ENCODE results near the gene SMARCD2. TPM values are rescaled to one million over a fixed set of nuclear protein-coding genes. Genes with fewer than 3 reads are reported as not detected.

SMARCD2 gene
- total RNA-seq, 2 donors from 2014 or later: 45.6 to 76.9 TPM

DNA sequence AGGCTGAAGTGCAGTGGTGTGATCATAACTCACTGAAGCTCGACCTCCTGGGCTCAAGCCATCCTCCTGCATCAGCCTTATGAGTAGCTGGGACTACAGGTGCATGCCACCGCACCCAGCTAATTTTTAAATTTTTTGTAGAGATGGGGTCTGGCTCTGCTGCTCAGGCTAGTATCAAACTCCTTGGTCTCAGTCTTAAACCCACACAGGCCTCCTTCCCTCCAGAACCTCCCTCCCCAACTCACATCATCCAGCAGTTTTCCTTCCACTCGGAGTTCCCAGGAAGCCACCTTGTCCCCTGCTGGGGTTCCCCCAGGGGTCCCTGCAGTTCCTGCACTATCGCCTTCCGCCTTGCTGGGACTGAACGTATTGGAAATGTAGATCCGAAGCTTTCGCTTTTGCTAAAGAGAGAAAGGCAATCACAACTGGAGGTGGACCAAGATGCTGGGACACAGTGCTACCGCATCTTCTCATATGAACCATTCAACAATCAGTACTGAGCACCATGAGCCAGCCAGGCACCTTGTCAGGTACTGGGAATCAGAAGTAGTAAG lies 7.2 kb downstream of the SMARCD2 start:
- DNase-seq (ENCODE audit: low spot score): no peak

DNA sequence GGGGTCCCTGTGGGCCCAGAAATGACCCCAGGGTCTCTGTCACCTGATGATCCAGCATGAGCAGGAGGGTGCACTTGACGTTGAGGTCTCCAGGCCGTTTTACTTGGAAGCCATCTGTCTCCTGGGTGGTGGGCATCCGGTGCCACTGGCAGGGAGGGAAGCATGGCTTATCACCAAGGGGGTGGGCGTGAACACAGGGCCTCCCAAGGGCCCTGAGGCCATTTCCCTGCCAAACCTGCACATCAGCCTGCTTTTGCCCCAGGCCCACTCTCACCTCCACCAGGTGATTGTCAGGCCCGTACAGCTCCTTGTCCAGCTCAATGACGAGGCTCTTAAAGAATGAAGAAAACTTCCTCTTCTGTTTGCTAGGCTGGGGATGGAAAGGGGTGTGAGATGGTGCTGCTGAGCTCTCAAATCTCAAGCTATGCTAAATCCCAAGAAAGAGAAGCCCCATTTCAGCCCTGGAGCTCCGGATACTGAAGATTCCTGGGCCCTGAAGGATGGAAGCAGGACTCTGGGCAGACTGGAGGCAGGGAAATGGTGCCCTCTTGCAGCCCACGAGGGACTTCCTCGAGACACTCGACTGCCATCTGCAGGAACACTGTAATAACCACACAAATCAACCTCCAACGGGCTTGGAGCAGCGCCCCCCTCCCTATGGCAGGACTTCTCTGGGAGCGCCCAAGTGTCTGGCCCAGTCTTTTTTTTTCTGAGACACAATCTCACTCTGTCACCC lies 7.9 kb downstream of the SMARCD2 start:
- no peak for DNase-seq (ENCODE audit: low spot score)
- intact Hi-C loops (cut with DNase I): loop anchor here in 1 of 2 donors (10.0 kb wide), 1 partner anchor 60 kb away; the partner anchor contains the start of genes CCDC47 and DDX42

More for the DNA sequence above, 7.2 kb downstream of the SMARCD2 start:
- intact Hi-C loops (cut with DNase I): loop anchor here in 1 of 2 donors (10.0 kb wide), 1 partner anchor 60 kb away; the partner anchor contains the start of genes CCDC47 and DDX42

DNA sequence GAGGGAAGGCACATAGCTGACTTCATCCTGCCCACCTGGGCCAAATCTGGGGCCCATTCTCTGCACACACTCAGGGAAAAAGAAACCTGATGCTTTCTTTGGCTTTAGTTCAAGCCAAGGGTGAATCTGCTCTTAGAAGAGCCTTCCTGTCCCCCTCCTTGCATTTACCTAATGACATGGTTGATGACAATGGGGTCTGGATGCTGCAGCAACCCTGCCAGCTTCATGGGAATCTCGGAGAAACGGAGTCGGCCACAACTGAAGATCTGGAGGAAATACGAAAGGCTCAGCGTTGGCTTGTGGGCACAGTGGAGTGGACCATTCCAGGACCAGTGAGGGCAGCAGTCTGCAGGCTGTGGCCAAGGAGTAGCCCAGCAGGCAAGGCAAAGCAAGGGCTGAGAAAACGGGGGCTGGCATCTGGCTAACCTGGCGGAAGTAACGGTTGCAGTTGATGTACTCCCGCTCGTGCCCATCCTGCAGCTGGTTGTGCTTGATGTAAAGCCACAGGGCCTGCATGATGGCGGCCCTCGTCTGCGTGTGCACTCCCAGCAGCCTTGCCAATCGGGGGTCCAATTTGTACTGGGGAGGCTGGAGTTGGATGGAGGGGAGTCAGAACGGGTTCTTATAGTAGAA lies 8.6 kb downstream of the SMARCD2 start:
- DNase-seq (ENCODE audit: low spot score): no peak
- intact Hi-C loops (cut with DNase I): loop anchor here in 1 of 2 donors (10.0 kb wide), 1 partner anchor 59 kb away; the partner anchor contains the start of genes CCDC47 and DDX42

DNA sequence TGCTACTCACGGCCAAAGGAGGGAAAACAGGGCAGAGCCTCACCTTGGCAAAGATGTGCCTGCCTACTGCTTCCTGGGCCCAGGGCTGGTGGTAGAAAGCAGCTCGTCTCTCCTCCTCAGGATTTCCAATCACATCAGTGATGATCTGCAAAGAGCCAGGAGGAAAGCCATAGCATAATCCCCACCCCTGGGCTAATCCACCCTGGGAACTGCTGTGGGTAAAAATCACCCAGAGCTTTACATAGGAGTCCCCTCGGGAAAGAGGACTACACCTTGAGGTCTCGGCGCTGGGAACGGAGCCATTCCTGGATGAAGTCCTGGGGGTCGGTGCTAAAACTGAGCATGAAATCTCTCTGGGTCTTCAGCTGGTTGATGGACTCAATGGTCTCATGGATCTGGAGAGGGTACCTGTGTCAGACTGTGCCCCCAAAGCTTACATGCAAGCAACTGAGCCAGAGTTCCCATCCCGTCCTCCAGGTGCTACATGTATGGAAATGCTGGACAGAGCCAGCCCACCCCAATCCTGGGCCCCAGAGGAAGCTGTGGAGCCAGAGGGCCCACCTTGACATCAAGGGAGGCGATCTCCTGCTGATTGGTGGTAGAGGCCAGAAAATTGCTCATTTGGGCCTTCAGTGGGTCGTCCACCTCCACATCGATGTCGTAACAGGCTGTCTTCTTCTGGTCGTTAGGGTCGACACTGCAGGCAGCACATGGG lies 9.3 kb downstream of the SMARCD2 start:
- intact Hi-C loops (cut with DNase I): loop anchor here in 1 of 2 donors (10.0 kb wide), 1 partner anchor 58 kb away; the partner anchor contains the start of genes CCDC47 and DDX42
- no peak for DNase-seq (ENCODE audit: low spot score)

DNA sequence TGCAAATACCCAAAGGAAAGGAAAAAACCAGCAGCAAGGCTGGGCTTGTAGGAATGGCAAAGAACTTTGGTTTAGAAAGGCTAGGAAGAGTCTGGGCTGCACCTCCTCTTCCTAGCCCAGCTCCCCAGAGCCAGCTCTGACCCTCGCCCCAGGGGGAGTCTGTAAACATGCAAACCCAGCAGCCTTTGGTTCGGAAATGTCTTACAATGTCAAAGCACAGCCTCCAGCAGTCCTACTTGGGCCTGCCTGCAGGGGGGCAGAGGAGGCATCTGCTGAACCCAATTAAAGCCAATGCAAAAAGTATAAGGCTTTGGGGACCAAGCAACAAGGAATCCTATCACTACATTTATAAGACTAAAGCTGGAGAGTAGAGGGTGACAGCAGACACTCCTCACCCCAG lies 10.0 kb downstream of the SMARCD2 start:
- DNase-seq (ENCODE audit: low spot score): no peak
- intact Hi-C loops (cut with DNase I): loop anchor here in 1 of 2 donors (10.0 kb wide), 1 partner anchor 58 kb away; the partner anchor contains the start of genes CCDC47 and DDX42

DNA sequence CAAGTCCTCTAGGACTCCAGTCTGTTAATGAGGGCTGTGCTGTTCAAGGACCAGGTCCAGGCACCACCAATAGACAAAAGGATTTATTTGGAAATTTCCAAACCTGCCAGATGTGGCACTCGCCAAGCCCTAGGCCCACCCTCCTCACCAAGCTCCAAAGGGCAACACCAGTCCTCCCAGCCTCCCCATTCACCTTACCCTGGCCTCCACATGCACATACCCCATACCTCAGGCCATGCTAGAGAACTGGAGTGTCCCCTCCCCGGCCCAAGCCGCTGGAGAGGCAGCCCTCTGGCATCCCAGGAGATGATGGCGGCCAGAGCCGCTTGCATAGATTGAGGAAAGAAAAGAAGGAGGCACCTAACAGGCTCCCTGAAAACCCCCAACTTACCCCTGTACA lies 10.5 kb downstream of the SMARCD2 start:
- intact Hi-C loops (cut with DNase I): loop anchor here in 1 of 2 donors (10.0 kb wide), 1 partner anchor 57 kb away; the partner anchor contains the start of genes CCDC47 and DDX42
- no peak for DNase-seq (ENCODE audit: low spot score)

DNA sequence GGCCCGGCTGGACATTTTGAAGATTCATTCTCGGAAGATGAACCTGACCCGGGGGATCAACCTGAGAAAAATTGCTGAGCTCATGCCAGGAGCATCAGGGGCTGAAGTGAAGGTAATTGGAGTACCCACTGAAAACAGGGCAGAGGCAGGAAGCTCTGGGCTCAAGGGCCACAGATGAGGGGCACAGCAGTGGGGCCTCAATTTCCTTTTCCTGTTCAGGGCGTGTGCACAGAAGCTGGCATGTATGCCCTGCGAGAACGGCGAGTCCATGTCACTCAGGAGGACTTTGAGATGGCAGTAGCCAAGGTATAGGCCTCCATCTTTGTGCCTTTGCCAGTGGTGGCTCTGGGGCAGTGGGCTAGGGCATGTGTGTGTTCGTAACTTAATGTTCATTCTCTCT lies 11.0 kb downstream of the SMARCD2 start:
- no peak for DNase-seq (ENCODE audit: low spot score)

DNA sequence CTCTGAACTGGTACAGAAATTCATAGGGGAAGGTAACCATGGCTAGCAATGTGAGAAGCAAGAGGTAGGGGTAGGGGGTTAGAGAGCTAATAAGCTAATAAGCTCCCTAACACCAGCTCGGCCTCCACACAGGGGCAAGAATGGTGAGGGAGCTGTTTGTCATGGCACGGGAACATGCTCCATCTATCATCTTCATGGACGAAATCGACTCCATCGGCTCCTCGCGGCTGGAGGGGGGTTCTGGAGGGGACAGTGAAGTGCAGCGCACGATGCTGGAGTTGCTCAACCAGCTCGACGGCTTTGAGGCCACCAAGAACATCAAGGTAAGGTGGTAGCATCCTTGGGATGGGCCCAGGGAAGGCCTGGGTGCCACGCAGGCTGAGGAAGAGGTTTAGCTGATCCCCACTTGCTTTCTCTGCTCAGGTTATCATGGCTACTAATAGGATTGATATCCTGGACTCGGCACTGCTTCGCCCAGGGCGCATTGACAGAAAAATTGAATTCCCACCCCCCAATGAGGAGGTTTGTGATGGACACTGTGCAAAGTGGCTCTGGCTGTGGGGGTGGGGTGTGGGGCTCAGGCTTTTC lies 11.5 kb downstream of the SMARCD2 start:
- DNase-seq (ENCODE audit: low spot score): no peak
- intact Hi-C loops (cut with DNase I): loop anchor here in 1 of 2 donors (10.0 kb wide), 1 partner anchor 56 kb away; the partner anchor contains the start of genes CCDC47 and DDX42

More for the DNA sequence above, 11.0 kb downstream of the SMARCD2 start:
- intact Hi-C loops (cut with DNase I): loop anchor here in 1 of 2 donors (10.0 kb wide), 1 partner anchor 57 kb away; the partner anchor contains the start of genes CCDC47 and DDX42

DNA sequence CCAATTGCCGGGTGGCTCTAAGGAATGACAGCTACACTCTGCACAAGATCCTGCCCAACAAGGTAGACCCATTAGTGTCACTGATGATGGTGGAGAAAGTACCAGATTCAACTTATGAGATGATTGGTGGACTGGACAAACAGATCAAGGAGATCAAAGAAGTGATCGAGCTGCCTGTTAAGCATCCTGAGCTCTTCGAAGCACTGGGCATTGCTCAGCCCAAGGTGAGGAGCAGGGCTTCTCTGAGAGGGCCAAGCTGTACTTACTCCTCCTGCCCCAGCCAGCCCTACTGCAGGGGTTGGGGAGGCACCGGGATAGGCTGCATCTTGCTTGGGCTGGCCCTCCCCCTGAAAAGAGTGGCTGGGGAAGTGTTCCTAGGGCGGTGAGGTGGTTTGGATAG lies 12.2 kb downstream of the SMARCD2 start:
- DNase-seq (ENCODE audit: low spot score): no peak
- intact Hi-C loops (cut with DNase I): loop anchor here in 1 of 2 donors (10.0 kb wide), 1 partner anchor 55 kb away; the partner anchor contains the start of genes CCDC47 and DDX42

DNA sequence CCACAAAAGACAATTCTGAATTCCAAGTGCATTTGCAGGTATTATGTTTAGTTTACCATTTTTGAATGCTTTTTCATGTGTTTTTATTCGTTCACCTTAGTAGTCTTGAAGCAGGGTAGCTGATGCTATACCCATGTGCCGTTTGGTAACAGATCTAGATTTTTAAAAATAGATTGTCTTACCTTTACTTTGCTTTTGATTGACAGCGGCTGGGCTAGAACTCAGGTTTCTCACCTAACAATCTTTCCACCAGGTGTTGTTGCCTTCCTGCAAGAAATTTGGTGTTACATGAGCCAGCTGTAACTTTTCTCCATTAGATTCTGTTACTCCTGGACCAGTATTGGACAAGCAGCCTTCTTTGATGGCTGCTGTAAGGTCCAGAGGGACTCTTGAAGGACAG lies 13.5 kb downstream of the SMARCD2 start:
- DNase-seq (ENCODE audit: low spot score): no peak
- intact Hi-C loops (cut with DNase I): no loop called here

DNA sequence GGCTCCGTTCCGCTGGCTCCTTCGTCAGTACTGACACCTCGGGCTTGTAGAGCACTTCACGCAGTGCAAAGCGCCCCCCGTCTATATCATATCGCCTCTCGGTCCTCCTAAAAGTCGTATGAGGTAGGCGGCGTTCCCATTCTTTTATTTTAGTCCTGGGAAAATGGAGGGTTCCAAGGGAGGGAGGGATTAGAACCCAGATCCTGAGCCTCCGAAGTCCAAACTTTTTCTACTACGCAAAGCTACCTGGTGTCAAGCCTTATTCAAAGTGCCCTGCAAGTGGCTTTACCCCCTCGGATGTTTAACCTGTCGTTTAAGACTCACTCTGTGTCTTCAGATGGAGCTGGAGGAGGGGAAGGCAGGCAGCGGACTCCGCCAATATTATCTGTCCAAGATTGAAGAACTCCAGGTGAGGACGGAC lies 14.7 kb downstream of the SMARCD2 start:
- intact Hi-C loops (cut with DNase I): no loop called here
- DNase-seq (ENCODE audit: low spot score): no peak

DNA sequence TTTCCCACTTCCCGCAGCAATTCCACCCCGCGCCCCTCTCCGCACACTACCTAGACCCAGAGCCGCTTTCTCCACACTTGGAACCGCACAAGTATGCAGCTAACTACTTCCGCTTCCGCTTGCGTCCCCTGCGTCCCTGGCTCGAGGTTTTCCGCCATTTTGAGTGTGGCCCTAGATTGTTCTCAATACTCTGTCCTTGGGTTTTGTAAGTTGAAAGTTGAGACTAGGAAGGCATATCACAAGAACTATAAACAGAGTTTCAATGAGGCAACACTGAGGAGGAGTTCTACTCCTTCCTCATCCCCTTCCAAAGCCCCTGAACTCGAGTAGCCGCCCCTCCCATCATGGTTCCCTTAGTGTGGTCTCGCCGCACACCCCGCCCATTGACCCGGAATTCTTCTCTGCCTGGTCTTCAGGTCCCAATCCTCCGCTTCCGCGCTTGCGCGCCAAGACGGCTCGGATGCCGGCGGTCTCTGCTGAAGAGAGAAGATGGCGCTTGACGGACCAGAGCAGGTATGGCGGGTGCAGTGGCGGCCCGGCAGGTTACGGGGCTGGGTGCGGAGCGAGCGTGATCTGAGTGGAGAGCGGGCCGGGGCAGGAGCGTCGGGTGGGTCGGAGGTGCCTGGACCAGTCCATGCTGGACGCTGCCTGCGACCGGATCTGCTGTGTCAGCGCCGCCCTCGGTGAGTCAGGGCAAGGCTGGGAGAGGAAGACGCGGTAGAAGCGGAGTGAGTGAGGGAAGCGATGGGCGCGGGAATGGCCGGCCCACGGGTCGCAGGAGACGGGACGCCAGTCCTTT lies 15.3 kb downstream of the SMARCD2 start, which contains the start of the genes FTSJ3 and PSMC5:
TSS of gene FTSJ3 (minus strand) at position 662 of the 799 bp plus-strand sequence. CDS start 761 bp downstream, outside the sequence.
TSS of gene PSMC5 (plus strand) at position 430 of the 799 bp plus-strand sequence. CDS start at position 490, 60 bp downstream.
- intact Hi-C loops (cut with DNase I): no loop called here
- DNase-seq (ENCODE audit: low spot score): peak; percentile 99

DNA sequence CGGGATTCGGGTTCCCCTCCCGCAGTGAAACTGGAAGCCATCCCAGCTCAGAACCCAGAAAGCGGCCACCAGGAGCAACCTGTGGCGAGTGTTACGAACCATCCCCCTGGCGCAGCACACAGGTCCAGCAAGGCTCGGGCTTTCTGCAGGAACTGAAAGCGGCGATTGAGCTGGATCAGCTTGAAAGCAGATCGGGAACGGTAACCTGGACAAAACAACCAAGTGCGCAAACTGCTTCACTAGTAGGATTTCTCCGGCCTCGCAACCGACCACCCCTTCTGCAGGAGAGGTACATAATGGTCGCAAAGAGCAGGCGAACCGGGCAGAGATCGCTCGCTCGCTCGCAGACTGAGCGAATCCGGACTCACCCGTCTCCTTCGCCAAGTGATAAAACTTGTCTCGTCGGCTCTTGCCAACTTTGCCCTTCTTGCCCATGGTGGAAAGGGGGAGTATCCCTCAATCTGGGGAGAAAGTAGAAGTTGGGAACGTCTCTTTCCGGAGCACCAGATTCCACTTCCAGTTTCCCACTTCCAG lies 15.9 kb downstream of the SMARCD2 start:
- intact Hi-C loops (cut with DNase I): no loop called here

DNA sequence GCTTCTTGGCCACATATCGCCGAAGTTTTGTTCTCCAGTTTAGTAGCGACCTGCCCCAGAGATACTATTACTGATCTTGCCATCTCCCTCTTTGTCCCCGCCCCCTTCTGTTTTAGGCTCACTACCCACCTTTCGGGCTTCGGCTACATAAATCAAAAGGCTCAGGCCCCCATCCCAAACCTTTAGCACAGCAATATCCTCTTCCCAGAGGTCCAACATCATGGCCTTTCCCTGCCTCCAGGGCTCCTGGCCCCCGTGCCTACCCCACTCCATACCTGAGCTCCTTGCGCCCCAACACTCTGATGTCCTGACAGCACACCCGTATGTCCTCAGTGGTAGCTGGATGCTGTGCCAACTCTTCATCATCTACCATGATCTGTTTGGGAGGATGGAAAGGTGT lies 18.1 kb downstream of the SMARCD2 start:
- intact Hi-C loops (cut with DNase I): no loop called here
- DNase-seq (ENCODE audit: low spot score): no peak

More for the DNA sequence above, 15.9 kb downstream of the SMARCD2 start:
- no peak for DNase-seq (ENCODE audit: low spot score)

DNA sequence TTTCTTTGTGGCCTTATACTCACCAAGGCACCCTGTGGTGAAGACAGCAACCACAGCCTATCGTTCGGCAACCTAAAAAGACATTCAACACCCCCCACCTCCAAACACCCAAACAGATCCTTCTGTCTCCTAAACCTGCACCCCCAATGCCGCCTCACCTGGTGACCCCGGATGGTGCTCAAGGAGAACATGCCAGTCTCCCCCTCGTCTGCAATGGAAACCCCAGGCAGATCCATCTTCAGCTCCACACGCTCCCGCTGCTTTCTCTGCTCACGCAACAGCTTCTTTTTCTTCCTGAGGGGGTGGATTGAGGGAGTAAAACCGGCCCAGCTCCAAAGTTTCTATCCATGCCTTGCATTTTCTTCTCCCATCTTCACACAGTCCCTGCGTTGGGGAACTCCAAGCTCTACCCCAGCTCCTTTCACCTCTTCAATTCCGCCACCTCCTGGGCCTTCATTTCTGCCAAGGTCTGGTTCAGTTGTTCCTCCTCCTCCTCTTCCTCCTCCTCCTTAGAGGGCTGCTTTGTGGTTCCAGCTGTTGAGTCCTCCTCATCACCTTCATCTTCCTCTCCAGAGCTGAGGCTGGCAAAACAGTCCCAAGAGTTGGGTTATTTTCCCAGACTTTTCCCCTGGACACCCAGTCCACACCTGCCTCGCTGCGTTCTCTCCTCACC lies 18.7 kb downstream of the SMARCD2 start:
- intact Hi-C loops (cut with DNase I): no loop called here
- no peak for DNase-seq (ENCODE audit: low spot score)

DNA sequence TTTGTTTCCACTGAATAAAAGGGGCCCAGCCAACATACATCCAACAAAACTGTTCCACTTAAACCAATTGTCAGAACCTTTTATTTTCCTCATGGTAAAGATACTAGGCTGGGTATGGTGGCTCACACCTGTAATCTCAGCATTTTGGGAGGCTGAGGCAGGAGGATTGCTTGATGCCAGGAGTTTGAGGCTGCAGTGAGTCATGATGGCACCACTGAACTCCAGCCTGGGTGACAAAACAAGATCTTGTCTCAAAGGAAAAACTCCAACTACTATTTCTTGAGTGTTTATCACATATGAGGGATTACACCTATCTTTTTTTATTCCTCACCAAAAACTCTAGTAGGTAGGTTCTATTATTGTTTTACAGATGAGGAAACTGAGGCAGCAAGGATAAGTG lies 19.9 kb downstream of the SMARCD2 start:
- intact Hi-C loops (cut with DNase I): no loop called here

DNA sequence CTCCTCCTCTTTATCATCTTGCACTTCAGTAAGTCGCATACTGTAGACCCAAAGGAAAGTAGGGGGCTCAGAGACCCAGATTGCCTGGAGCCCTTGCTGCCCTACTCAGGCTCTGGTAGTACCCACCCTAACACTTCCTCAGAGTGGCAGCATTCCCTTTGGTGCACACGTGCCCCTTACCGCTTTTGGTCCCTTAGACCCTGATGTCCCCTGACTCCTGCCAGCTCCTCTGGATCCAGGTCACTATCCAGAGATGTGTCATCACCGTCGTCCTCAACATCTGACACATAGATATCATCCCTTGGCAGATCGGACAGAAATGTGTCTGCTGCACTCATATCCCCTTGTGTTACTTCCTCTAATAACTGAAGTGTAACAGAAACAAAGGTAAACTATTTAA lies 20.7 kb downstream of the SMARCD2 start:
- intact Hi-C loops (cut with DNase I): no loop called here
- no peak for DNase-seq (ENCODE audit: low spot score)

More for the DNA sequence above, 19.9 kb downstream of the SMARCD2 start:
- no peak for DNase-seq (ENCODE audit: low spot score)
